ENCODE data around the gene DNER. TPM values are rescaled to one million over a fixed set of nuclear protein-coding genes. Genes with fewer than 3 reads are reported as not detected.

DNER gene
- total RNA-seq, 1 experiment from 2014 or later, result 2.9 TPM

DNA sequence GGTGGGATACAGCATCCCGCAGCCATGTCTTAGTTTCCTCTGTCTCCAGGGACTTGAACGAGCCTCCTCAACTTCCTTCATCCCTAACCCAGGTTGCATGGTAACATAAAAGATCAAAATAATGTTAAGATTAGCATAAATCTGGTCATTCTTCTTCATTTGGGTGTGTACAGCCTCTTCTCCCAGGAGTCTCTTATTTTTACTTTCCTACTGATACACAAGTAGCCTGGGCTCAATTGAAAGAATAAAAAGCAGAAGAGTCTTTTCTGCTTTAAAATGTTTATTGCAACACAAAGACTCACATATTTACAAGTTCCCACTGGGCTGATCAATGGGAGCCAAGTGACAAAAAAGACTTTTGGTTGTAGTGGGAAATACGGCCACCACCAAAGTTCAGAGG is 305.4 kb downstream of the DNER start:
- H3K9me3 ChIP-seq (ENCODE audit: control insufficient read depth in 1 of 2, insufficient read depth in 1 of 2, low read depth in 1 of 2, low read length in 2 of 2), result no peaks in the 10 kb centered on the region
- H3K27ac ChIP-seq (ENCODE audit: low read depth, low read length), result peak overlapping the region; percentile 60
- H3K4me3 ChIP-seq (replicated peaks in 1 of 2; ENCODE audit: low read depth in 1 of 2, low read length in 2 of 2), result peak overlapping the region in 1 of 2 experiments; percentile 44; a peak in 2 of 4 replicates
- H3K9ac ChIP-seq (ENCODE audit: low read length), result peak overlapping the region; percentile 42
- TF ChIP-seq FOSL1 (IDR thresholded peaks at IDR 0.05; ENCODE audit: low read depth) (no peak), ELF1 (IDR thresholded peaks at IDR 0.05; ENCODE audit: borderline replicate concordance, low read depth) (no peak), YY1 (IDR thresholded peaks at IDR 0.05; ENCODE audit: extremely low read depth, insufficient replicate concordance, low read depth, low read length) (no peak), CBX3 (IDR thresholded peaks at IDR 0.05; ENCODE audit: low read depth) (no peak), JUND (IDR thresholded peaks at IDR 0.05) (no peak), RAD21 (IDR thresholded peaks at IDR 0.05; ENCODE audit: low read depth) (no peak), TCF7L2 (IDR thresholded peaks at IDR 0.05; ENCODE audit: borderline replicate concordance, extremely low read depth, insufficient read depth, insufficient read length) (no peak), EZH2phosphoT487 (IDR thresholded peaks at IDR 0.05; ENCODE audit: borderline replicate concordance) (no peak)
- TF ChIP-seq, protein P1, sequence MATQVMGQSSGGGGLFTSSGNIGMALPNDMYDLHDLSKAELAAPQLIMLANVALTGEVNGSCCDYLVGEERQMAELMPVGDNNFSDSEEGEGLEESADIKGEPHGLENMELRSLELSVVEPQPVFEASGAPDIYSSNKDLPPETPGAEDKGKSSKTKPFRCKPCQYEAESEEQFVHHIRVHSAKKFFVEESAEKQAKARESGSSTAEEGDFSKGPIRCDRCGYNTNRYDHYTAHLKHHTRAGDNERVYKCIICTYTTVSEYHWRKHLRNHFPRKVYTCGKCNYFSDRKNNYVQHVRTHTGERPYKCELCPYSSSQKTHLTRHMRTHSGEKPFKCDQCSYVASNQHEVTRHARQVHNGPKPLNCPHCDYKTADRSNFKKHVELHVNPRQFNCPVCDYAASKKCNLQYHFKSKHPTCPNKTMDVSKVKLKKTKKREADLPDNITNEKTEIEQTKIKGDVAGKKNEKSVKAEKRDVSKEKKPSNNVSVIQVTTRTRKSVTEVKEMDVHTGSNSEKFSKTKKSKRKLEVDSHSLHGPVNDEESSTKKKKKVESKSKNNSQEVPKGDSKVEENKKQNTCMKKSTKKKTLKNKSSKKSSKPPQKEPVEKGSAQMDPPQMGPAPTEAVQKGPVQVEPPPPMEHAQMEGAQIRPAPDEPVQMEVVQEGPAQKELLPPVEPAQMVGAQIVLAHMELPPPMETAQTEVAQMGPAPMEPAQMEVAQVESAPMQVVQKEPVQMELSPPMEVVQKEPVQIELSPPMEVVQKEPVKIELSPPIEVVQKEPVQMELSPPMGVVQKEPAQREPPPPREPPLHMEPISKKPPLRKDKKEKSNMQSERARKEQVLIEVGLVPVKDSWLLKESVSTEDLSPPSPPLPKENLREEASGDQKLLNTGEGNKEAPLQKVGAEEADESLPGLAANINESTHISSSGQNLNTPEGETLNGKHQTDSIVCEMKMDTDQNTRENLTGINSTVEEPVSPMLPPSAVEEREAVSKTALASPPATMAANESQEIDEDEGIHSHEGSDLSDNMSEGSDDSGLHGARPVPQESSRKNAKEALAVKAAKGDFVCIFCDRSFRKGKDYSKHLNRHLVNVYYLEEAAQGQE (IDR thresholded peaks at IDR 0.05; ENCODE audit: low read depth), result no peak
- no peaks in the 10 kb centered on the region for H4K20me1 ChIP-seq (ENCODE audit: insufficient read depth)
- H3K27me3 ChIP-seq (ENCODE audit: insufficient read depth, low read length), result no peaks in the 10 kb centered on the region
- no TSS peak for BruUV-seq (replicated peaks)
- H3K79me2 ChIP-seq (ENCODE audit: insufficient read depth, low read length), result no peaks in the 10 kb centered on the region
- DNase-seq (ENCODE audit: low read depth, low spot score), result no peak
- POLR2A ChIA-PET, result no interaction called here
- CTCF ChIA-PET, result interaction anchor here (1.2 to 1.5 kb wide), 3 partner anchors 22 to 135 kb away, joined by 4 to 8 read pairs (median 5); no protein-coding TSS in a partner anchor
- peaks cover 26 to 43% of the 10 kb centered on the region in 2 experiments for H3K4me1 ChIP-seq (ENCODE audit: control insufficient read depth in 1 of 2, insufficient read depth in 2 of 2, low read length in 2 of 2)
- RAD21 ChIA-PET (ENCODE audit: low non-redundant PET in 1 of 2, low total read pairs in 2 of 2, uncharacterized antibody in 2 of 2, unreplicated experiment in 2 of 2), result no interaction called here
- no peaks in the 10 kb centered on the region for H3K36me3 ChIP-seq (ENCODE audit: control insufficient read depth in 1 of 2, insufficient read depth in 2 of 2, low read length in 2 of 2)
- intact Hi-C loops (cut with micrococcal nuclease), result no loop called here
- H2AFZ ChIP-seq (ENCODE audit: low read depth, low read length, poor library complexity, severe bottlenecking), result no peak overlapping the region
- peak overlapping the region; percentile 78 for H3K4me2 ChIP-seq (ENCODE audit: low read length)
- no peak; the same call in 1 of the 2 replicates for ATAC-seq
- H3K9me2 ChIP-seq (ENCODE audit: insufficient read depth), result no peaks in the 10 kb centered on the region

All from HCT116 (cell line).